ENCODE data around the gene GJD3. TPM values are rescaled to one million over a fixed set of nuclear protein-coding genes. Genes with fewer than 3 reads are reported as not detected.

The GJD3 gene
- total and polyA plus RNA-seq, 9 of the 15 experiments (the other 6 are each of a cell fraction or from before 2014, with no cell fraction given) = 0.17 to 0.38 TPM; not detected in 7

DNA sequence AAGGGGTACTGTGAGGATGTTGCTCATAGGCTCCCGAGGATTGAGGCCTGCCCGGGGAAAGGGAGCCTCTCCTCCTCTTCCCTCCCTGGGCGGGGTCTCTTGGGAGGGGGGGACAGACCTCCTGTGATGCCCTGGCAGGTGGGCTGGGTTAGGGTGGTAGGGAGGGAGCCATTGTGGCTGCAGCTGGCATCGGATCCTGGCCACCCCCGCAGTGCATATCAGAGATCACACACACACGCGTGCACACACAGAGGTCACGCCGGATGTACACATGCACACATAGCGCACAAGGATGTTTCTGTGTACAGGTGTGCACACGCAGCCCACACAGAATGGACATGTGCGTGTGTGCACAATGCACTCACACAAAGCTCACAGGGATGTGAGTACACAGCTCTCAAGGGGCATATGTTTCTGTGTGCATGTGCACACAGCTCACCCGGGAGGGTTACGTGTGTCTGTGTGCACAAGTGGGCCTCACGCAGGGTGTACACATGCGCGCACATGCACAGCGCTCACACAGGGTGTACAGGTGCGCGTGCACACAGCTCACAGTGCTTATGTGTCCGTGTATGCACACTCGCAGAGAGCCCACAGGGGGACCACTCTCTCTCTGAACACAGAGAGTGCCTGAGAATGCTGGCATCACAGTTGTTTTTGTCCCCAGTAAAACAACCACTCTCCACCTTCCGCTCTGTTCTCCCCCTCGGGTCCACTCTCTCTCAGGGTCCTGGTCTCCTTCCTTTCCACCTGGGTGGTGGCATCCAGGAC is 2.4 kb downstream of the GJD3 start:
- H3K9ac ChIP-seq (ENCODE audit: insufficient read depth in 1 of 2, low read depth in 2 of 2, low read length in 2 of 2) = peak overlapping the region; percentile 63 to 96; a peak in 3 of 4 replicates
- no peak for DNase-seq (ENCODE audit: extremely low read depth in 1 of 4, low spot score in 3 of 4)
- H3K79me2 ChIP-seq (ENCODE audit: control insufficient read depth, insufficient read depth, low read length) = peaks cover 7% of the 10 kb centered on the region; the same call in 2 of the 3 replicates
- peak; percentile 3 for ATAC-seq
- BruUV-seq (replicated peaks) = no TSS peak
- in situ Hi-C loops (cut with MboI) = loop anchor here (5.0 kb wide), 1 partner anchor 175 kb away; no protein-coding TSS in a partner anchor
- H3K4me3 ChIP-seq = peak overlapping the region; percentile 58
- no peaks in the 10 kb centered on the region for H3K9me1 ChIP-seq (ENCODE audit: control insufficient read depth, insufficient read depth, low read length)
- H3K27ac ChIP-seq (ENCODE audit: extremely low read depth, low read depth, low read length) = no peak overlapping the region; the same call in 2 of the 3 replicates
- H3K27me3 ChIP-seq (ENCODE audit: control insufficient read depth in 2 of 2, insufficient read depth in 2 of 2, low read length in 2 of 2) = no peaks in the 10 kb centered on the region
- H4K20me1 ChIP-seq (replicated peaks; ENCODE audit: control insufficient read depth, insufficient read depth, low read length) = no peaks in the 10 kb centered on the region
- FAIRE-seq = peak; percentile 80
- peak overlapping the region; percentile 80 for H3K4me2 ChIP-seq (ENCODE audit: insufficient read depth, low read length)
- ChIA-PET POLR2A (interaction anchor here (0.7 to 1.5 kb wide), 6 partner anchors 36 to 526 kb away, joined by 3 to 6 read pairs (median 4); partner anchors contain the start of genes SMARCE1 and TOP2A), CTCF (ENCODE audit: low intra/inter-chr PET ratio) (interaction anchor here (1.0 to 1.7 kb wide), 5 partner anchors 54 to 253 kb away, joined by 3 to 8 read pairs (median 5); no protein-coding TSS in a partner anchor)
- H3K9me3 ChIP-seq (replicated peaks; ENCODE audit: control insufficient read depth, insufficient read depth, low read depth, low read length) = no peaks in the 10 kb centered on the region
- peaks cover 3 to 49% of the 10 kb centered on the region in 2 experiments; a peak in 3 of 5 replicates for H3K4me1 ChIP-seq (replicated peaks in 1 of 2; ENCODE audit: control insufficient read depth in 2 of 2, insufficient read depth in 2 of 2, low read length in 2 of 2)
- intact Hi-C loops (cut with micrococcal nuclease) = loop anchor here (1.0 to 10.0 kb wide), 3 partner anchors 113 to 198 kb away; no protein-coding TSS in a partner anchor
- H2AFZ ChIP-seq (ENCODE audit: low read depth, low read length) = peak overlapping the region; percentile 87
- 59% methylated on average over 23 of the region's 24 CpGs for WGBS (ENCODE audit: insufficient coverage, low coverage, missing lambda C conversion rate)
- no peaks in the 10 kb centered on the region for H3K36me3 ChIP-seq (ENCODE audit: control insufficient read depth, insufficient read depth, low read length)
- TF ChIP-seq FIP1L1 (IDR thresholded peaks at IDR 0.05; ENCODE audit: low read depth, low read length, poor library complexity, severe bottlenecking) (peak; percentile 5), ZBTB11 (CRISPR knock-in tag; IDR thresholded peaks at IDR 0.05) (no peak), TEAD4 (IDR thresholded peaks at IDR 0.05; ENCODE audit: low read length) (peak; percentile 8; the same call in 1 of the 2 replicates), TEAD4 (CRISPR knock-in tag; IDR thresholded peaks at IDR 0.05; ENCODE audit: borderline replicate concordance) (no peak), HOXB6 (CRISPR knock-in tag; IDR thresholded peaks at IDR 0.05; ENCODE audit: borderline replicate concordance) (no peak), KDM1A (IDR thresholded peaks at IDR 0.05) (peak in 1 of 2 experiments; percentile 94; a peak in 2 of 4 replicates), E2F5 (CRISPR knock-in tag; IDR thresholded peaks at IDR 0.05) (no peak), SMARCE1 (IDR thresholded peaks at IDR 0.05) (0 out of 2 replicates have a peak, but pooled peaks have one; percentile 21), ZNF431 (CRISPR knock-in tag; IDR thresholded peaks at IDR 0.05) (peak; percentile 17; the same call in 1 of the 2 replicates), YBX1 (IDR thresholded peaks at IDR 0.05) (no peak), ZNF589 (CRISPR knock-in tag; IDR thresholded peaks at IDR 0.05; ENCODE audit: low read depth) (no peak), BHLHE40 (IDR thresholded peaks at IDR 0.05; ENCODE audit: low read length) (no peak), CBFB (CRISPR knock-in tag; IDR thresholded peaks at IDR 0.05) (0 out of 2 replicates have a peak, but pooled peaks have one; percentile 16), BCOR (IDR thresholded peaks at IDR 0.05) (no peak)
- TF ChIP-seq, protein P1, sequence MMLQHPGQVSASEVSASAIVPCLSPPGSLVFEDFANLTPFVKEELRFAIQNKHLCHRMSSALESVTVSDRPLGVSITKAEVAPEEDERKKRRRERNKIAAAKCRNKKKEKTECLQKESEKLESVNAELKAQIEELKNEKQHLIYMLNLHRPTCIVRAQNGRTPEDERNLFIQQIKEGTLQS (IDR thresholded peaks at IDR 0.05) = no peak
- TF ChIP-seq, protein P1 (CRISPR knock-in tag; conservative IDR thresholded peaks at IDR 0.05) = no peak

Data from K562 (cell line).